Prostate gland (tissue), 2 donors: ENCODE data around the gene ABCG1. TPM values are rescaled to one million over a fixed set of nuclear protein-coding genes. Genes with fewer than 3 reads are reported as not detected.

Experiments used
- DNase-seq: peaks from one replicate; pipeline ENCODE4 v3.0.0-alpha.2; 2019; ENCODE audit warnings: low spot score
- H3K27ac ChIP-seq, 2 donors: fragments of 200-600 bp; sonication (generic); 2 replicates each; pipeline ENCODE4 v1.5.1; 2017 to 2019
- H3K27me3 ChIP-seq: fragments of 200-600 bp; sonication (generic); replicated peaks from 2 replicates; pipeline ENCODE4 v1.5.1; 2019; ENCODE audit not compliant: insufficient read depth
- H3K36me3 ChIP-seq, 2 donors: fragments of 200-600 bp; sonication (generic); 1 replicate in 1 of 2; 2 replicates in 1 of 2; pipeline versions ENCODE4 v1.5.1 to v1.8.1; 2017 to 2019
- H3K4me1 ChIP-seq: fragments of 200-600 bp; sonication (generic); replicated peaks from 2 replicates; pipeline ENCODE4 v1.5.1; 2019
- H3K4me3 ChIP-seq, 2 donors: fragments of 200-600 bp; sonication (generic); 2 replicates each; pipeline ENCODE4 v1.5.1; 2017 to 2019
- H3K9me3 ChIP-seq: fragments of 200-600 bp; sonication (generic); 2 replicates; pipeline ENCODE4 v1.5.1; 2017
- POLR2A ChIP-seq: fragments of 450-650 bp; IDR thresholded peaks from one replicate; pipeline ENCODE4 v1.6.1; 2016; ENCODE audit warnings: antibody characterized with exemption, mild to moderate bottlenecking
- POLR2AphosphoS5 ChIP-seq: sonication (generic); formaldehyde crosslinking; IDR thresholded peaks from one replicate; pipeline ENCODE4 v1.6.1; 2017; ENCODE audit warnings: antibody characterized with exemption
- WGBS: methylation state at CpG from one replicate; pipeline ENCODE4 v1.1.5; 2018; 5-methylcytosine and 5-hydroxymethylcytosine counted together
- intact Hi-C: fragments of 100-400 bp; cut with DNase I; formaldehyde crosslinking; loops from one replicate; pipeline ENCODE4 v1.14.2; 2022
- total RNA-seq, 2 donors: library from RNA; depleted of rRNA; stranded (reverse); fragments of >200 nt; gene quantifications; one replicate each; pipeline ENCODE4 v1.1.0, GENCODE V29; 2016
- TF ChIP-seq, protein P1 (sequence below), 4 experiments: fragments of 200-600 bp in 2 of 4; fragments of 450-650 bp in 2 of 4; sonication (generic) in 2 of 4; IDR thresholded peaks; 1 replicate in 3 of 4; 2 replicates in 1 of 4; pipeline ENCODE4 v1.5.1; 2016 to 2019; ENCODE audit warnings: antibody characterized with exemption in 4 of 4, mild to moderate bottlenecking in 2 of 4, moderate library complexity in 2 of 4

ABCG1 gene
- total RNA-seq, 2 donors from 2014 or later = 22.7 to 28.3 TPM

DNA sequence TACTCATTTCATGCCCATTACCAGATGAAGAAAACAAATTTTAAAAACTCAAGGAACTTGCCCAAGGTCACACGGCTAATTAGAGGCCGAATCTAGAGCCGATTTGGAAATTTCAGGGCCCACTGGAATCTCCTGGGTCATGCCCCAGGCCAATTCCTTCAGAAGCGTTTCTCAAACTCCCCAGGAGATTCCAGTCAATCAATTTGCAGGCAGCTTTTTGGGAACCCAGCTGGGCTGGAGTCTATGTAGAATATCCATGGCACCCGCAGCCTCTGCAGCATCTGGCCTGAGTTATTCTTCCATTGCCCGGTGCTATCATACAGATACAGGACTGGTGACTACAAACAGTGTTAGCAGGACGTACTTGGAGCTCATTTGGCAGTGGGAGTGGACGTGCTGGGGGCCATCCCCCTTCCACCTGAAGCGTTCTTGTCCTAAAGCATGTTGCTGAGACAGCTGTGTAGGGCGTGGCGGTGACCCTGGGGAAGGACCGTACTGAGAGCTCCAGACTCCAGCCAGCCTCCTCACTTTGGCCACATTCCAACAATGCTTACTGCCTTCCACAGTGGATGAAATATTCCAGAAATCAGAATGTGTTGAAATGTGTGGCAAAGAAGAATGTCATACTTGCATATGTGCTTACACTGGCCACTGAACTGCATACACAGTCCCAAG is 38.3 kb downstream of the ABCG1 start:
- DNase-seq = no peak
- H3K9me3 ChIP-seq = no peaks in the 10 kb centered on the region
- H3K4me3 ChIP-seq = no peak overlapping the region
- no peaks in the 10 kb centered on the region for H3K36me3 ChIP-seq
- H3K4me1 ChIP-seq = peaks cover 2% of the 10 kb centered on the region
- WGBS = 89% methylated on average over 12 of the region's 12 CpGs
- H3K27me3 ChIP-seq = no peaks in the 10 kb centered on the region
- no peak for TF ChIP-seq POLR2A
- TF ChIP-seq POLR2AphosphoS5 = no peak
- TF ChIP-seq, protein P1, sequence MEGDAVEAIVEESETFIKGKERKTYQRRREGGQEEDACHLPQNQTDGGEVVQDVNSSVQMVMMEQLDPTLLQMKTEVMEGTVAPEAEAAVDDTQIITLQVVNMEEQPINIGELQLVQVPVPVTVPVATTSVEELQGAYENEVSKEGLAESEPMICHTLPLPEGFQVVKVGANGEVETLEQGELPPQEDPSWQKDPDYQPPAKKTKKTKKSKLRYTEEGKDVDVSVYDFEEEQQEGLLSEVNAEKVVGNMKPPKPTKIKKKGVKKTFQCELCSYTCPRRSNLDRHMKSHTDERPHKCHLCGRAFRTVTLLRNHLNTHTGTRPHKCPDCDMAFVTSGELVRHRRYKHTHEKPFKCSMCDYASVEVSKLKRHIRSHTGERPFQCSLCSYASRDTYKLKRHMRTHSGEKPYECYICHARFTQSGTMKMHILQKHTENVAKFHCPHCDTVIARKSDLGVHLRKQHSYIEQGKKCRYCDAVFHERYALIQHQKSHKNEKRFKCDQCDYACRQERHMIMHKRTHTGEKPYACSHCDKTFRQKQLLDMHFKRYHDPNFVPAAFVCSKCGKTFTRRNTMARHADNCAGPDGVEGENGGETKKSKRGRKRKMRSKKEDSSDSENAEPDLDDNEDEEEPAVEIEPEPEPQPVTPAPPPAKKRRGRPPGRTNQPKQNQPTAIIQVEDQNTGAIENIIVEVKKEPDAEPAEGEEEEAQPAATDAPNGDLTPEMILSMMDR (IDR thresholded peaks at IDR 0.05) = no peak
- intact Hi-C loops = no loop called here
- H3K27ac ChIP-seq = no peak overlapping the region

DNA sequence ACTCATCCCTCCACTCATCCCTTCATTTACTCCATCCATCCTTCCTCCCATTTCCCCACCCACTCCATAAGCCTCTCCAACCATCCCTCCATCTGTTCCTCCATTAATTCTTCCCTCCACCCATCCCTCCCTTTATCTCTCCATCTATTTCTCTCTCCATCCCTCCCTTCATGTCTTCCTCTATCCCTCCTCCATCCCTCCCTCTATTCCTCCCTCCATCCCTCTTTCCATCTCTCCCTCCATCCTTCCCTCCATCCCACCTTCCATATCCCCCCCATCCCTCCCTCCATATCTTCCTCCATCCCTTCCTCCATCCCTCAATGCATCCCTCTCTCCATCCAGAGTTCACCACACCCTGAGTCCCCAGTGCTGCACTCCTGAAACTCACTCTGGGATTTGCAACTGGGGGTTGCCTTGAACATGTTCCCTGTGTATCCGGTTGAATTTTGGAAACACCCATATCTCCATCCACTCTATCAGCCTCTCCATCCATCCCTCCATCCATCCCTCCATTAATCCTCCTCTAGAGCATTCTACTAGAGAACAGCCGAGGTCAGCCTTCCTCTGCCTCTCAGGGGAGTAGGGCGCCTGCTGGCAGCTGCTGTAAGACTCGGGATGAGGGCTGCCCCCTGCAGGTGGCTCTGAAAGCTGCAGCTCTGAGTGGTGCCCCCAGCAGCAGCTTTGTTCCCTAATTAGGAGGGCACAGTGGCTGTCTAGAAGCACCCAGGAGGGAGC is 39.4 kb downstream of the ABCG1 start:
- H3K9me3 ChIP-seq = no peaks in the 10 kb centered on the region
- no peak overlapping the region for H3K27ac ChIP-seq
- intact Hi-C loops = loop anchor here (2.0 kb wide), 1 partner anchor 114 kb away; no protein-coding TSS in a partner anchor
- peak; percentile 30 for DNase-seq
- no peaks in the 10 kb centered on the region for H3K27me3 ChIP-seq
- WGBS = 43% methylated on average over 4 of the region's 4 CpGs
- H3K36me3 ChIP-seq = no peaks in the 10 kb centered on the region
- TF ChIP-seq, protein P1 (IDR thresholded peaks at IDR 0.05) = peak; percentile 41 to 76 (median 55)
- TF ChIP-seq POLR2AphosphoS5 = no peak
- no peak overlapping the region for H3K4me3 ChIP-seq
- H3K4me1 ChIP-seq = peaks cover 11% of the 10 kb centered on the region

DNA sequence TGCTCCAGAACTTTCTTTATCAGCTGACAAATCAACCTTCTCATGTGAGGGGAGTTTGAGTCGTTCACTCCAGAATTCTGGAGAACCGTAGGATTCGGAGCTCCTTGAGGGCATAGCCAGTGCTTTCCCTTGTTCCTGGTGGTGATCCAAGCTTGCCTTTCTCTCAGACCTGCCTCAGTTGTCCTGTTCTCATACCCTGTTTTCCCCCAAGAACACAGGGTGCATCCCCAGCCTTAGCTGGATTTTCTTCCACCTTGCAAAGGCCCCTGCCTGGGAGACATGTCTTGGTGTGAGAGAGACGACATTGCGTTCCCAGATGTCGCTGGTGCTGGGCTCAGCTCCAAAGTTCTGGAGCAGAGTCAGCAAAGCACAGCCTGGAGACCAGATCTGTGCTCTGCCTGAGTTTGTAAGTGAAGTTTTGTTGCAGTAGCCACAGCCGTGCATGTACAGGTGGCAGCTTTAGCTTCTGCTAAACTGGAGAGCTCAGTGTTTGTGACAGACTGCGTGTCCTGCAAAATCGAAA is 40.0 kb downstream of the ABCG1 start:
- no peak for TF ChIP-seq POLR2AphosphoS5
- no peak for TF ChIP-seq POLR2A
- TF ChIP-seq, protein P1 (IDR thresholded peaks at IDR 0.05) = peak in 1 of 4 experiments; percentile 16
- no peak for DNase-seq
- Histone ChIP-seq H3K4me3 (no peak overlapping the region), H3K9me3 (no peaks in the 10 kb centered on the region), H3K36me3 (no peaks in the 10 kb centered on the region), H3K4me1 (peaks cover 17% of the 10 kb centered on the region), H3K27ac (no peak overlapping the region), H3K27me3 (no peaks in the 10 kb centered on the region)
- intact Hi-C loops = loop anchor here (2.0 kb wide), 1 partner anchor 114 kb away; no protein-coding TSS in a partner anchor
- 67% methylated on average over 9 of the region's 9 CpGs for WGBS

DNA sequence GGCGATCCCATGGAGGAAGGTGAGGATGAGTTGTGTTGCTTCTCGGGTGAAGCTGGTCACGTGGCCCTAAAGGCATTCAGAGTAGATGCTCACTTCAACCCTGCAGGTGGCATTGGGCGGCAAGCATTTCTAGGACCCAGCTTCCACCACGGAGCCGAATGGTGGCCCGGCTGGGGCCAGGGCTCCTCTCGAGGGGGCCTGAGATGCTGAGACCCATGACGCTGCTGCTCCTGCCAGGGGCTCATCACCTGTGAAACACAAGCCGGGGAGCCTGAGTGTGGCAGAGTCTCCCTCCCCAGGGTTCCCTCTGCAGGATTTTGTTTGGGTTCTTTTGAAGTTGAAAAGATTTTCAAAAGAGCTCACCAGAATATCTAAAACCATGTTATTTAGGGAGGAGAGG is 41.2 kb downstream of the ABCG1 start:
- H3K4me3 ChIP-seq = no peak overlapping the region
- peaks cover 18% of the 10 kb centered on the region for H3K4me1 ChIP-seq
- no peak for DNase-seq

More for the DNA sequence above, 41.2 kb downstream of the ABCG1 start:
- H3K36me3 ChIP-seq = no peaks in the 10 kb centered on the region
- no peaks in the 10 kb centered on the region for H3K9me3 ChIP-seq
- no peaks in the 10 kb centered on the region for H3K27me3 ChIP-seq
- intact Hi-C loops = no loop called here
- H3K27ac ChIP-seq = no peak overlapping the region
- TF ChIP-seq POLR2A (no peak), POLR2AphosphoS5 (no peak)
- TF ChIP-seq, protein P1 (IDR thresholded peaks at IDR 0.05) = no peak
- WGBS = 95% methylated on average over 10 of the region's 10 CpGs
